ENCODE measurements around the gene PARS2.
A peak's percentile ranks its signal among the peaks of the same experiment; 100 is the strongest.

Gene PARS2

DNA sequence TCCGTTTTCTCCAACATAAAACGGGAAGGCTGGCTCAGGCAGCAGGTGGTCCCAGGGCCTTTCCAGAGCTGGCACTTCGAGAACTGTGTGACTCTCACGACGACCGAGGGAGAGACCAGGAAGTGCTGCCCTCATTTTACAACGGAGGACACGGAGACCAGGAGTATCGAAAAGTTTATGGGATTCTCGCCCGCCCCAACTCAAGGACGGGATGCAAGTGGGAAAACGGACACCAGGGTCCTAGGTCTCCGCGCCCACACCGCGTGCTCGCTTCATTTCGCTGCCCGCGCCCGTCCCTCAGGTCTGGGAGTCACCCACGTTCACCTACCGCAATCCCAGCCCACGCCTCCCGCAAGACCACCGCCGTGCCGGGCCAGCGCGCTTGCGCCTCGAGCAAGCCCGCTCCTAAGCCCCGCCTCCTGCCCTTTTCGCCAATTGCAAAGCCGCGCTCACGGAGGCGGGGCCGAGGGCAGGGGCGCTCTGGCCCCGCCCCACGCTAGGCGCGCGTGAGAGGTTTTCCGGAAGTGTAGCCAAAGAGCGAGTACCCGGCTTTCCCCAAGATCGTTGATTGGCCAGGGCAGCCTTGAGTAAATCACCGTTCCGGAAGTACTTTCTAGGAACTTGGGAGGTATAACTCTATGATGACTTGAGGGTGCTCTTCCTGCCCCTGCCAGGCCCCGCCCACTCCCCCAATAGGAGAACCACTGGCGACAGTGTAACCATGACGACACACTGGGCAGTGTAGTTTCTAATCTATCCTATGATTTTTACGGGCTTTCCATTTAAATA is at the start of gene PARS2:
TSS of gene PARS2 (minus strand) at position 391 of the 789 bp plus-strand sequence. CDS start 5,362 bp downstream, outside the sequence.
- FAIRE-seq (peak; percentile 70), DNase-seq (ENCODE audit: low spot score) (peak; percentile 99)

DNA sequence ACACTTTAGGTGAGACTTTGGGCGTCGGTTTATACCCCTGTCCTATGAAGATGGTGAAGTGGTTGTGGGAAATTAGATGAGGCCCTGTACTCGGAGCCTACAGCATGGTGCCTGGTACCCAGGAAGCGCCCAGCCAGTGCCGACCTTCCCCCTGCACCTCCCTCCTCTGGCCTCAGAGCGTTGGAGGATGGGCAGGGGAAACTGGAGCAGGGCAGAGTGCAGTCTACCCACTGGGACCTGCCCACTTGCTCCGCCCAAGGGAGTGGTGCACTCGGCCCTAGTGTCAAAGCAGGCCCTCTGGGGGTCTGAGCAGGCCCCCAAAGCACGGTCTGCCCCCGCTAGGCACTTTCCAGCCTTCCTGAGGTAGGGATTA is 49.8 kb upstream of the PARS2 start:
- FAIRE-seq (no peak), DNase-seq (ENCODE audit: low spot score) (no peak)

DNA sequence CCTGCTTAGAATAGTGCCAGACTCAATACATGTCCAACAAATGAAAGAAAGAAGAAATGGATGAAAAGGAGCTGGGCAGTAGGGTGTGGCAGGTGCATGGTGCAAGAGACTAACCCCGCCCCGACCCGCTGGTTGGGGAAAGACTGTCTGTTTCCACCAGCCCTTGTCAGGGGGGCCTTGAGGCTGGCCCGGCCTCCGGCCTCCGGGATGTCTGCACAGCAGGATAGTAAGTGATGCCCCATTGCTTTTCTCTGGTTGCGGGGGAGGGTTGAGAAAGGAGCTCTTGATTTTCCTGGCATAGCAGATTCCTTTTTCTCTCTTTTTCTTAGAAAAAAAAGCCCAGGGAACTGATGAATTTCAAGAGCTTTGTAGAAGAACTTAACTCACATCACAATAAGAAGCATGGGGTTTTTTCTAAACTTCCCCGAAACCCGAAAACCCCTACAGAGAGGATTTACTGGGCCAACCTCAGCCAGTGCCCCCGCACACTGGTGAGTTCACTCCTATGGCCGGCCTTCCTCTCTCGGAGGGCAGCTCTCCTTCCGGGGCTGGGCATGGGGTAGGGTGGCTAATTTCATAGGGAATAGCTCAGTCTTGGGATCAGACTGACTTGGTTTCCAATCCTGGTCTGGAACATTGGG is 49.3 kb upstream of the PARS2 start:
- no peak for FAIRE-seq
- DNase-seq (ENCODE audit: low spot score): no peak

DNA sequence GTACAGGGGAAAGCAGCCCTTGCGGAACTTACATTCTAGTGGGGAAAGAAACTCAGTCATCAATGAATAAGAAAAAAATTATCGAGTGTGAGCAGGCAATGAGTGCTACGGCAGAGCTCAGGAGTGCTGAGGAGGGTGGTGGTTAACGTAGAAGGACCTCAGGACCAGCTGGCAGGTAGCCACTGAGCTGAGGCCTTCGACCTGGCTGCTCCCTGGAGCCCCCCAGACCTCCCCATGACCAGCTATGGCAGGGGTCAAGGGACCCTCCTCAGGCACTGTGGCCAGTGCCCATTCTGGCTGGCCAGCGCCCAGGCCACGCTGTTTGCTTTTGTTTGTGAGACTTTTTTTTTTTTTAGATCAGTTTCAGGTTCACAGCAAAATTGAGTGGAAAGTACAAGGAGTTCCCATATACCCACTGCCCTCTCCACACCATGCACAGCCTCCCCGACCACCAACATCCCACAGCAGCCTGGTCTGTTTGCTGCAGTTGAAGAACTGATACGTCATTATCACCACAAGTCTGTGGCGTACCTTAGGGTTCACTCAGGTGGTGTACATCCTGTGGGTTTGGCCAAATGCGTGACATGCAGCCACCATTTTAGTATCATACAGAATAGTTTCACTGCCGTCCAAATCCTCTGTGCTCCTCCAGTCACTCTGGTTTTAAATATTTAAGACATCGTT is 48.6 kb upstream of the PARS2 start:
- FAIRE-seq: no peak

DNA sequence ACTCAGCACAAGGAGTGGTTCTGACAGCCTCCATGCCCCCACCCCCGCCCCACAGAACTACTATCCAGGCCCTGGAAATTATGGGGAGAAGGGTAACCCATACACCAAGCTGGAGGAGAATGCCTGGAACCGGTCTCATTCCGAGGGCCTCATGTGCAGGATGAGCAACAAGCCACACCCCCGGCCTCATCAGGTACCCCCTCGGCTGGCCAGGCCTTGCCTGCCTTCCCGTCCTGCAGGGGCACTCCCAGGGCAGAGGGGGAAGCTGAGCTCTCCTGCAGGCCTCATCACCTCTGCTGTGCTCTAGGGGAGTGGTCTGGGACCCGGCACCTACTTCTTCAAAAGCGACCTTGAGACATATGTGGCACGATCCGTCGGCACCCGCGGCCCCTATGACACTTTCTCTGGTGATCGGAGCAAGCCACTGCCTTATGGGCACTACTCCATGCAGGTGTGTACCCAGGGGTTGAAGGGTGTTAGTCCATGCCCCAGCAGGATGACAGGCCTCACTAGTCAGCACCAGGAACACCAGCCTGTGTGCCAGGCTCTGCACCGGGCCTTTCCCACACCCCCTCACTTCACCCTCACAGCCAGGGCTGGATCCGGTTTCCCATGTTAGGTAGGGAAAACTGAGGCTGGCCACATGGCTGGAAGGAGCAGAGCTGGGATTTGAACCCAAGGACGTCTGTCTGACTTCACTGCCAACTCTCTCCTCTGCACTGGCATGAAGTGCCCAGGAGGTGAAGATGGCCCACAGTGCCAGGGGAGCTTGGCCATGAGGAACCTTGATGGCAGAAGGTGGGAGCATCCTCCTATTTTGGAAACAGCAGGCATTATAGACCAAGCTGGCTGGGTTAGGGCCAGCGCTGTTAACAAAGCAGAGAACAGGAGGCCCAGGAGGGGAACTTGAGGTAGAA is 47.7 kb upstream of the PARS2 start:
- no peak for DNase-seq (ENCODE audit: low spot score)
- no peak for FAIRE-seq

More for the DNA sequence above, 48.6 kb upstream of the PARS2 start:
- DNase-seq (ENCODE audit: low spot score): no peak

DNA sequence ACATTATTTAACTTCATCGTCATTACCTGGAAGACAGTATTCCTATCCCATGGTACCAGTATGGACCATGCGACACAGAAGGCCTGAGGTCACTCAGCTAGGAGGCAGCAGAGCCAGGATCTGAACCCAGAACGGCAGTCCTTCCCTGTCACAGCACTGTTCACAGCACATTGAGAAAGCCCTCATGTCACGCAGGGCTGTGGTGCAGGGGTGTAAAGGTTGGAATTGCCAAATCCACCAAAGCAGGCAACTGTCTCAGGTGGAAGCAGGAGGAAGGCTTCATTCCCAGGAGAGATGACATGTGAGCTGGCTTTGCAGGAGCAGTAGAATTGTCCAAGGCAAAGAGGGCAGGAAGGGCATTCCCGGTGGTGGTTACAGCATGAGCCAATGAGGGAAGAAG is 46.7 kb upstream of the PARS2 start:
- no peak for DNase-seq (ENCODE audit: low spot score)
- FAIRE-seq: no peak

DNA sequence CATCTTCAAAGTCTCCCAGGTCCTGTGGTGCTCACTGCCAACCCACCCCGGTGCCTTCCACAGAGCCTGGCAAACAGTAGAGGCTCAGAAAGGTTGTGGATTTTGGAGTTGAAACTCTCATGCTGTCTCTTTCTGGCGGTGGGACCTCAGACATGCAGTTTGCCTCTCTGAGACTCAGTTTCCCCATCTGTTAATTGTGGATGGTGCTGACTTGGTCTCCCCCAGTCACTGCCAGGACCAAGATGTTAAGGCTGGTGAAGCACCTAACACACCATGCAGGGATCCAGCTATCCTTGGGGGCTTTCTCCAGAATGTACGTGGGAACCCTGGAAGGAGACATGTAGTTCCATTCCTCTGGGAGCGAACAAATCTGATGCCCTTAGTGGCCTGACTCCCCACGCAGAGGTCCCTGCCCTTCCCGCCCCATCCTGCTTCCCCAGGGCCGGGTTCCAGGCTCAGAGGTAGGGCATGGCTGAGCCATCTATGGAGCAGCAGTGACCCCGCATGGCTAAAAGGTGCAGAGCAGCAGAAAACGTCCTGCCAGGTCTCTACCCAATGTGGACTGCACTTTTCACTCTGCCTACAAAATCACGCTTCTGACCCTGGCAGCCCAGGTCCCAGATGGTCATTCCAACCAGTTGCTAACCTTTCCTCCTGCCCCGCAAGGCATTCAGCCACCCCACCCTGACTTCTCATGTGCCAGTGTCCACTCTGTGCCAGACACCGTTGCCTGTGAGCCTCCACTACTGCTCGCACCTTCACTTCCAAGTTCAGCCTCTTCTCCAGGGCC is 46.0 kb upstream of the PARS2 start:
- DNase-seq (ENCODE audit: low spot score) (peak; percentile 87), FAIRE-seq (peak; percentile 68)

GRCh38 chr1:54809496-54810074 is 45.3 kb upstream of the PARS2 start:
- DNase-seq (ENCODE audit: low spot score) (no peak), FAIRE-seq (no peak)

DNA sequence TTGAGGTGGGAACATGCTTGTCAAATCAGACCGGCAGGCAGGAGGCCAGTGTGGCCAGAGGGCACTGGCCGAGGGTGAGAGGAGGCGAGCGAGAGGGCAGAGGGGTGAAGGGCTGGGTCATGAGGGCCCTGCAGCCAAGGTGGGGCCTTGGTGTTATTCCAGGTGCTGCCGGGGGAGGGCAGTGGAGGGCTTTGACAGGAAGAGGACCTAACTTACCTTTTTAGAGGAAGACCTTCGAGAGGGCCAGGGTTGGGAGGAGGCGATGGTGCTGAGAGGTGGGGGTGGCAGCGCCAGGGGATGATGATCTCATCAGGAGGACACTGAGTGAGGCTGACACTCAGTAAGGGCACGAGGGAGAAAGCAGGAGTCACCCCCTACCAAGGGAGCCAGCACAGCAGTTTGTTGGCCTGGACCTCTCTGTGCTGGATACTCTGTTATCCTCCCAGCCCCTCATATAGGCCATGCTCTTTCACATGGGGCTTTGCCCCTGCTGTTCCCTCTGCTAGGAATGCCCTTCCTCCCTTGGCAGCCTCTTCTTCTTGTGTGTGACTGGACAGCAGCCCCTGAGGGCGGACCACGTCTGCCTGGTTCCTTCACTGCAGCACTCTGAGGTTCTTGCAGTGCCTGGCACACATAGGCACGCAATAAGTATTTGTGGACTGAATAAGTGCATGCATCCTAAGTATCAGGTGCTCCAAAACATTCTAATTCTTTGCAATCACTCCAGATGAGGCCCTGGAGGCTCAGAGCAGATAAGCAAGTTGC is 44.3 kb upstream of the PARS2 start:
- no peak for DNase-seq (ENCODE audit: low spot score)
- no peak for FAIRE-seq

DNA sequence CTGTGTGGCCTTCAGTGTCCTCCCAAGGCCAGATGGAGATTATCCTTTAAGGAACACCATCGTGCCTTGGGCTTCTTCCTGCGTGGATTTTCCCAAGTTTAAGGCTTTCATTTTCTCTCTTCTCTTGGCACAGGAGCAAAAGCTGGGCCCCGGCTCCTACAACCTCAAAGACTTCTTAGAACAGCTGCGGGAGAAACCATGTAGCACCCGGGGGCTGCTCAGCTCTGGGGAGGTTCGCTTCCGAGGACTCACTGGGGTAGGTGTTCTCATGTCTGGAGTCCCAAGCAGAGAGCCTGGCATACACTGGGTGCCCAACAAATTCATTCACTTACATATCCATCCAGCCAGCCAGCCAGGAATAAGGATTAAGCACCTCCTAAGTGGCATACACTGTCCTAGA is 43.4 kb upstream of the PARS2 start:
- DNase-seq (ENCODE audit: low spot score) (no peak), FAIRE-seq (no peak)

- DNase-seq (ENCODE audit: low spot score): no peak
- peak; percentile 35 for FAIRE-seq
These were observed 42.7 kb upstream of the PARS2 start for GRCh38 chr1:54806931-54807611.

GRCh38 chr1:54805981-54806381 is 41.7 kb upstream of the PARS2 start:
- FAIRE-seq: no peak
- DNase-seq (ENCODE audit: low spot score): no peak

DNA sequence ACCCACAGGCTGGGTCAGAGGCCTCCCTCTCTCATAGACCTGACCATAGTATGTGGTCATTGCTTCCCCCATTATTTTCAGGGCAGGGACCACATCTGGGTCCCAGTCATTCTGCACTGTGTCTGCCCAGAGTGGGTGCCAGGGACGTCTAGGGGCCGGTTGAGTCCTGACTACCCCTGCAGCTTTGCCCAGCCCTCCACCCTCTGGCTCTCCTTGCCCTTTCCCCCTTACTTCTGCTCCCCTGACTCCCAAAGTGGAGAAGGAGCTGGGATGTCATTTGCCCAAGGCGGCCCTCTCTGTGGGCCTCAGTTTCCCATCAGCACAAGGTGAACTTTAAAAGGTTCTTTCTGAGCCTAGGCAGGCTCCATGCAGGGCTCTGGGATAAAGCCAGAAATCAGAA is 41.1 kb upstream of the PARS2 start:
- no peak for FAIRE-seq
- DNase-seq (ENCODE audit: low spot score): no peak

DNA sequence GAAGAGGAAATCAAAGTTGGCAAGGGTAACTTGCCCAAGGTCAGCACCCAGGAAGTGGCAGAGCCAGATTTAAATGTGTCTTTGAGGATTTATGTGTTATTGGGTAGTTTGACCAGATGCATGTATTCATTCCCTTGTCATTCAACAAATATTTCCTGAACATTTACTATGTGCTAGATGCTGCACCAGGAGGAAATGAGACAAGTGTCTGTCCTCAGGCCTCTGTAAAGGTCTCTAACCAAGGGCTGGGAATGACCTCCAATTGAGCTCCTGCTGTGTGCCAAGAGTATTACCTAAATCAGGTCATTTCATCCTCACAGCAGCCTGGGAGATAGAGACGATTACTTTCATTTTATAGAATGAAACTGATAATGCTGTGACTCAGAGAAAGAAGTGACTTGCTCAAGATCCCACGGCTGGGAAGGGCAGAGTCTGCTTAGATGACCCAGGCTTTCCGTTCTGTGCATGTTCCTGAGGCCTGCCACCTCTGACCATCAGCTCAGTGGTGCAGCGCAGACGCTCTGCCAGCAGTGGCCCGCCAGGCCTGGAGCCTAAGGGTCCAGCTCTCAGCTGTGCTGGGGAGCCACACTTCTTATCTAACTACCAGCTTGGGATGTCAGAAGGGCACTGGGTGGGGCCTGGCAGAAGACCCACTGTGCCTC is 40.3 kb upstream of the PARS2 start:
- DNase-seq (ENCODE audit: low spot score) (no peak), FAIRE-seq (no peak)

DNA sequence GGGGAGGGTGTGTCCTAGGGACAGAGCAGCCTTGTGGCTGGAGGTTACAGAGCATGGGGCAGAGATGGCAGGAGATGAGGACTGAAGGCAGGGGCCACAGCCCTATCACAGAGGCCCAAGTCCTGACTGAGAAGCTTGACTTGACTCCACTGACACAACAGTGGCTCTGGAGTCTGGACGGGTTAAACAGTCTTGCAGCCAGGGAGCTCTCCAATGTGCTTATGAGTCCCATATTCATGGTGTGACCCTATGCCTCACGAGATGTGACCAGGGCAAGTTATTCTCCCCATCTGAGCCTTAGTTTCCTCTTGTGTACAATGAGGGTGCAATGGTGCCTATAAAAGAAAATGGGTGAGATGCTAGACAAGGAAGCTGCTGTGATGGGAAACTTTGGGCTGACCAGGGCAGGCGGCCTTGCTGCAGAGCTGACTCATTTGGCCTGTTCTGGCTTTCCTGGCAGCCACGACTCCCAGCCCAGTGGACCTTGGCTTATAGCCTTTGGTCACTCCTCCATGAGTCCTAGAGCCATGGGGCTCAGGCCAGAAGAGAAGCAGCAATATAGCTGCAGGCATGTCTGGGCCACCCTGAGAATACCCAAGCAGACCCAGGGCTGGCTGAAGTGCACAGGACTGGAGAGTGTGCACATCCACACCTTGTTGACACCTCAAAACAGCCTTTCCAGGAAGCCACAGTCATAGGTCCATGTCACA is 39.6 kb upstream of the PARS2 start:
- DNase-seq (ENCODE audit: low spot score) (no peak), FAIRE-seq (no peak)

DNA sequence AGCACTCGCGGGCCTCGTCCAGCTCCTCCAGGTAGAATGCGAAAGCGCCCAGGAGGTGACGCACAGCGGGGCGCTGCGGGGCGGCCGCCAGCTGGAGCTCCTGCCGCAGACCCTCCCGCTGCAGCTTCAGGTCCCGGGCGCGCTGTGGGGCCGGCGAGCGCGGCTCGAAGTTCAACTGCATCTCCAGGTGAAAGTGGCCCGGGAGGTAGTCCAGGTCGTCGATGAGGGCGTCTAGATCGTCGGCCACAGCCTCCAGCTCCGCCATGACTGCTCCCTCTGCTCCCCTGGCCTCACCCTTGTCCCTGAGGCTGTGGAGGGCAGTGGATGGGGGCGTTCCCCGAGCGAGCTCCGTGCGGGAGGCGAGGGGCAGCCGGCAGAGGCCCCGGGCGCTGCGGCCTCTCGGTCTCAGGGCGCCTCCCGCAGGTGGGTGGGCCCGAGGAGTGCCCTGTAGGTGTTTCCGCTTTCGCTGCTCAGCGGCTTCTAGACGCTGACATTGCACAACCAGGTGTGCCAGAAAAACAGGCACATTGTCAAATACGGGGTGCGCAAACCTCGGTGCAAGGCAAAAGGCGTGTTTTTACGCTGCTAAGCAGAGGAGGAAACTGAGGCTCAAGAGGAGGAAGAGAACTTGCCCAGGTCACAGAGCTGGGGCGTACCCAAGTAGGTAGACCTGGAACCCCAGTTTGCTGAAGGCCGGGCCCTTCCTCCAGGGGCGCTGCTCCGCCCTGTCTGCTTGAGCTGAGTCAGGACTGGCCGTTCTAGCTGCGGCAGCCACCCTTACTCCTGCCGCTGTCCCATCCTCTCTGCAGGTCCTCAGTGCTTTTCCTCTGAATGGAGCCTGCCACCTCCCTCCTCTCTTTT is 36.8 kb upstream of the PARS2 start, which contains the start of gene TTC22:
TSS of gene TTC22 (minus strand) at position 425 of the 861 bp plus-strand sequence. CDS start at position 265, 160 bp downstream.
- FAIRE-seq: no peak
- no peak for DNase-seq (ENCODE audit: low spot score)
